K562 (cell line): ENCODE results near the gene ARHGAP42. TPM values are rescaled to one million over a fixed set of nuclear protein-coding genes. Genes with fewer than 3 reads are reported as not detected.

Experiments
- BCOR ChIP-seq: fragments of 450-650 bp; IDR thresholded peaks from 2 replicates; pipeline ENCODE4 v1.6.1; 2016
- BMI1 ChIP-seq: fragments of 150-350 bp; IDR thresholded peaks from 2 replicates; pipeline ENCODE4 v1.6.1; 2014; ENCODE audit warnings: low read length
- CHAMP1 ChIP-seq: fragments of 450-650 bp; IDR thresholded peaks from 2 replicates; pipeline ENCODE4 v1.6.1; 2016; ENCODE audit warnings: mild to moderate bottlenecking
- E2F5 ChIP-seq: sonication (generic); formaldehyde crosslinking; IDR thresholded peaks from 2 replicates; pipeline ENCODE4 v1.8.0; 2022; ENCODE audit warnings: mild to moderate bottlenecking, missing genetic modification reagents
- FOXK2 ChIP-seq, 2 experiments: fragments of 450-650 bp; IDR thresholded peaks in 1 of 2; conservative IDR thresholded peaks in 1 of 2; 2 replicates each; pipeline ENCODE4 v1.6.1; 2016; ENCODE audit warnings: low read depth in 2 of 2, mild to moderate bottlenecking in 1 of 2
- GTF2F1 ChIP-seq: IDR thresholded peaks from 2 replicates; pipeline ENCODE4 v1.6.1; 2011; ENCODE audit warnings: low read depth, low read length, improper control_type of control experiment
- RCOR1 ChIP-seq, 2 experiments: IDR thresholded peaks; 2 replicates each; pipeline ENCODE4 v1.6.1; 2012; ENCODE audit warnings: low read depth in 2 of 2, low read length in 2 of 2, borderline replicate concordance in 1 of 2, improper control_type of control experiment in 1 of 2
- SAFB2 ChIP-seq: fragments of 200-400 bp; formaldehyde crosslinking; IDR thresholded peaks from 2 replicates; pipeline ENCODE4 v1.6.1; 2018; ENCODE audit warnings: borderline replicate concordance, low read length, low read depth, moderate library complexity; ENCODE audit not compliant: severe bottlenecking
- SIX5 ChIP-seq, 2 experiments: IDR thresholded peaks; 2 replicates each; pipeline ENCODE4 v1.6.1; 2011; ENCODE audit warnings: low read length in 2 of 2, borderline replicate concordance in 1 of 2, low read depth in 1 of 2, mild to moderate bottlenecking in 1 of 2, moderate library complexity in 1 of 2; ENCODE audit not compliant: insufficient read depth in 1 of 2
- TARDBP ChIP-seq: fragments of 450-650 bp; IDR thresholded peaks from 2 replicates; pipeline ENCODE4 v1.6.1; 2016
- ZNF175 ChIP-seq: fragments of 200-800 bp; sonication (Bioruptor generic); IDR thresholded peaks from 2 replicates; pipeline ENCODE4 v1.6.1; 2016; ENCODE audit warnings: low read depth, mild to moderate bottlenecking, missing genetic modification characterization, missing compliant biosample characterization
- ZNF639 ChIP-seq, 2 experiments: fragments of 200-800 bp in 1 of 2; sonication (Bioruptor generic) in 1 of 2; sonication (generic) in 1 of 2; formaldehyde crosslinking in 1 of 2; IDR thresholded peaks in 1 of 2; conservative IDR thresholded peaks in 1 of 2; 2 replicates each; pipeline versions ENCODE4 v1.5.0 to v1.6.1; 2016 to 2020; ENCODE audit warnings: missing compliant biosample characterization in 1 of 2, missing genetic modification characterization in 1 of 2, missing genetic modification reagents in 1 of 2
- polyA plus RNA-seq, 8 experiments: library from polyadenylated mRNA; depleted of rRNA in 4 of 8; stranded (reverse) in 5 of 8; unstranded in 3 of 8; fragments of >200 nt; fragmentation: Nextera tagmentation in 2 of 8; fragmentation: Illumina TruSeq in 1 of 8; extraction: Ambion mirVana in 2 of 8; extraction: Trizol in 1 of 8; gene quantifications; 2 replicates each; pipeline versions ENCODE4 v1.2.1 to v1.2.3, GENCODE V29; 2011 to 2014; ENCODE audit warnings: inconsistent platforms in 1 of 8, missing spikeins in 1 of 8
- total RNA-seq, 7 experiments: library from RNA; depleted of rRNA in 6 of 7; stranded (reverse); fragments of >200 nt in 6 of 7; fragmentation: Illumina TruSeq in 2 of 7; extraction: Trizol in 2 of 7; gene quantifications; 2 replicates each; pipeline versions ENCODE4 v1.2.1 to v1.2.3, GENCODE V29; 2011 to 2021; ENCODE audit warnings: low replicate concordance in 1 of 7
- TF ChIP-seq, protein P1 (sequence below), 2 experiments: fragments of 450-650 bp; formaldehyde crosslinking in 1 of 2; IDR thresholded peaks; 2 replicates each; pipeline versions ENCODE4 v1.4.0 to v1.6.1; 2014 to 2020; ENCODE audit warnings: mild to moderate bottlenecking in 2 of 2, borderline replicate concordance in 1 of 2, low read depth in 1 of 2

Gene ARHGAP42
- total and polyA plus RNA-seq, 9 of the 15 experiments (the other 6 are each of a cell fraction or from before 2014, with no cell fraction given), result 0.95 to 6.1 (median 2.4) TPM

DNA sequence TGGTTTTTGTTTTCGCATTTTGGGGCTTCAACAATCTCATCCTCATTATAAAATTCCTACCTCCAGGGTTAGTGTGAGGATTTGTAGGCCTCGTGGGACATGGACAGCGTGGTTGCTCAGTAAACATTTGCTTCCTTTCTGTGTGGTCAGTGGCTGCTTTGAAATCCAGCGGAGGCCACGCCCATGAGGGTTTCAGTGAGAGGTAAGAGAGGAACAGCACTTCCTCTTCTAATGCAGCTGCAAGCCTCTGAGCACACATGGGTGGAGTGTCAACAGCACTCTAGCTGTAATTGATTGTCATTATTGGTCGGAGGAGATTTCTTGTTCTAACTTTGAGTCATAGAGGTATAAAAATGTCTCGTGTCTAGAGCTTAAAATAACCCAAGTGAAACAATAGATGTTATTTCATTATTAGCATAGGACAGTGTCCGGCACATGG lies 6.0 kb upstream of the ARHGAP42 start (continued):
- TF ChIP-seq CHAMP1 (no peak), FOXK2 (conservative IDR thresholded peaks at IDR 0.05 in 1 of 2, IDR thresholded peaks at IDR 0.05 in 1 of 2; ENCODE audit: low read depth in 2 of 2) (peak; percentile 23 to 44; a peak in 1 of 4 replicates), RCOR1 (IDR thresholded peaks at IDR 0.05; ENCODE audit: borderline replicate concordance in 1 of 2, low read depth in 2 of 2, low read length in 2 of 2) (no peak), BMI1 (no peak), SAFB2 (no peak), TARDBP (no peak), GTF2F1 (no peak), BCOR (no peak), SIX5 (IDR thresholded peaks at IDR 0.05; ENCODE audit: borderline replicate concordance in 1 of 2, insufficient read depth in 1 of 2, low read depth in 1 of 2, low read length in 2 of 2) (no peak), E2F5 (CRISPR knock-in tag) (no peak), ZNF639 (CRISPR knock-in tag; conservative IDR thresholded peaks at IDR 0.05 in 1 of 2, IDR thresholded peaks at IDR 0.05 in 1 of 2) (no peak), ZNF175 (CRISPR knock-in tag) (no peak)
- TF ChIP-seq, protein P1, sequence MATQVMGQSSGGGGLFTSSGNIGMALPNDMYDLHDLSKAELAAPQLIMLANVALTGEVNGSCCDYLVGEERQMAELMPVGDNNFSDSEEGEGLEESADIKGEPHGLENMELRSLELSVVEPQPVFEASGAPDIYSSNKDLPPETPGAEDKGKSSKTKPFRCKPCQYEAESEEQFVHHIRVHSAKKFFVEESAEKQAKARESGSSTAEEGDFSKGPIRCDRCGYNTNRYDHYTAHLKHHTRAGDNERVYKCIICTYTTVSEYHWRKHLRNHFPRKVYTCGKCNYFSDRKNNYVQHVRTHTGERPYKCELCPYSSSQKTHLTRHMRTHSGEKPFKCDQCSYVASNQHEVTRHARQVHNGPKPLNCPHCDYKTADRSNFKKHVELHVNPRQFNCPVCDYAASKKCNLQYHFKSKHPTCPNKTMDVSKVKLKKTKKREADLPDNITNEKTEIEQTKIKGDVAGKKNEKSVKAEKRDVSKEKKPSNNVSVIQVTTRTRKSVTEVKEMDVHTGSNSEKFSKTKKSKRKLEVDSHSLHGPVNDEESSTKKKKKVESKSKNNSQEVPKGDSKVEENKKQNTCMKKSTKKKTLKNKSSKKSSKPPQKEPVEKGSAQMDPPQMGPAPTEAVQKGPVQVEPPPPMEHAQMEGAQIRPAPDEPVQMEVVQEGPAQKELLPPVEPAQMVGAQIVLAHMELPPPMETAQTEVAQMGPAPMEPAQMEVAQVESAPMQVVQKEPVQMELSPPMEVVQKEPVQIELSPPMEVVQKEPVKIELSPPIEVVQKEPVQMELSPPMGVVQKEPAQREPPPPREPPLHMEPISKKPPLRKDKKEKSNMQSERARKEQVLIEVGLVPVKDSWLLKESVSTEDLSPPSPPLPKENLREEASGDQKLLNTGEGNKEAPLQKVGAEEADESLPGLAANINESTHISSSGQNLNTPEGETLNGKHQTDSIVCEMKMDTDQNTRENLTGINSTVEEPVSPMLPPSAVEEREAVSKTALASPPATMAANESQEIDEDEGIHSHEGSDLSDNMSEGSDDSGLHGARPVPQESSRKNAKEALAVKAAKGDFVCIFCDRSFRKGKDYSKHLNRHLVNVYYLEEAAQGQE (IDR thresholded peaks at IDR 0.05; ENCODE audit: borderline replicate concordance), result no peak
- TF ChIP-seq, protein P1 (CRISPR knock-in tag; IDR thresholded peaks at IDR 0.05; ENCODE audit: low read depth), result no peak
